ENCODE results near the gene ASTN2.

Gene ASTN2

GRCh38 chr9:116984111-116984510 is 430.7 kb downstream of the ASTN2 start:
- DNase-seq (ENCODE audit: extremely low read depth, insufficient read length): no peak
- H3K36me3 ChIP-seq (ENCODE audit: control insufficient read depth, insufficient read depth, low read length): no peaks in the 10 kb centered on the region
- TF ChIP-seq CTCF (IDR thresholded peaks at IDR 0.05; ENCODE audit: insufficient read depth, low read length, poor library complexity, severe bottlenecking): no peak
- no peak overlapping the region for H3K4me3 ChIP-seq (replicated peaks; ENCODE audit: low read depth, low read length)
- H3K27me3 ChIP-seq (replicated peaks; ENCODE audit: control insufficient read depth, insufficient read depth, low read length): no peaks in the 10 kb centered on the region

GRCh38 chr9:116980582-116981120 is 434.2 kb downstream of the ASTN2 start:
- Histone ChIP-seq H3K36me3 (ENCODE audit: control insufficient read depth, insufficient read depth, low read length) (no peaks in the 10 kb centered on the region), H3K4me3 (replicated peaks; ENCODE audit: low read depth, low read length) (no peak overlapping the region), H3K27me3 (replicated peaks; ENCODE audit: control insufficient read depth, insufficient read depth, low read length) (no peaks in the 10 kb centered on the region)
- no peak for DNase-seq (ENCODE audit: extremely low read depth, insufficient read length)
- no peak for TF ChIP-seq CTCF (IDR thresholded peaks at IDR 0.05; ENCODE audit: insufficient read depth, low read length, poor library complexity, severe bottlenecking)

- TF ChIP-seq CTCF (IDR thresholded peaks at IDR 0.05; ENCODE audit: insufficient read depth, low read length, poor library complexity, severe bottlenecking): no peak
- H3K4me3 ChIP-seq (replicated peaks; ENCODE audit: low read depth, low read length): no peak overlapping the region
- no peaks in the 10 kb centered on the region for H3K27me3 ChIP-seq (replicated peaks; ENCODE audit: control insufficient read depth, insufficient read depth, low read length)
- DNase-seq (ENCODE audit: extremely low read depth, insufficient read length): no peak
- no peaks in the 10 kb centered on the region for H3K36me3 ChIP-seq (ENCODE audit: control insufficient read depth, insufficient read depth, low read length)
Measured at GRCh38 chr9:116979456-116979855, 435.4 kb downstream of the ASTN2 start.

GRCh38 chr9:116978155-116978554 is 436.7 kb downstream of the ASTN2 start:
- Histone ChIP-seq H3K27me3 (replicated peaks; ENCODE audit: control insufficient read depth, insufficient read depth, low read length) (no peaks in the 10 kb centered on the region), H3K36me3 (ENCODE audit: control insufficient read depth, insufficient read depth, low read length) (no peaks in the 10 kb centered on the region), H3K4me3 (replicated peaks; ENCODE audit: low read depth, low read length) (no peak overlapping the region)
- no peak for TF ChIP-seq CTCF (IDR thresholded peaks at IDR 0.05; ENCODE audit: insufficient read depth, low read length, poor library complexity, severe bottlenecking)
- DNase-seq (ENCODE audit: extremely low read depth, insufficient read length): no peak

GRCh38 chr9:116975126-116975525 is 439.7 kb downstream of the ASTN2 start:
- Histone ChIP-seq H3K27me3 (replicated peaks; ENCODE audit: control insufficient read depth, insufficient read depth, low read length) (no peaks in the 10 kb centered on the region), H3K4me3 (replicated peaks; ENCODE audit: low read depth, low read length) (no peak overlapping the region), H3K36me3 (ENCODE audit: control insufficient read depth, insufficient read depth, low read length) (no peaks in the 10 kb centered on the region)
- TF ChIP-seq CTCF (IDR thresholded peaks at IDR 0.05; ENCODE audit: insufficient read depth, low read length, poor library complexity, severe bottlenecking): no peak
- DNase-seq (ENCODE audit: extremely low read depth, insufficient read length): no peak

- DNase-seq (ENCODE audit: extremely low read depth, insufficient read length): no peak
- no peaks in the 10 kb centered on the region for H3K27me3 ChIP-seq (replicated peaks; ENCODE audit: control insufficient read depth, insufficient read depth, low read length)
- TF ChIP-seq CTCF (IDR thresholded peaks at IDR 0.05; ENCODE audit: insufficient read depth, low read length, poor library complexity, severe bottlenecking): no peak
- no peak overlapping the region for H3K4me3 ChIP-seq (replicated peaks; ENCODE audit: low read depth, low read length)
- H3K36me3 ChIP-seq (ENCODE audit: control insufficient read depth, insufficient read depth, low read length): no peaks in the 10 kb centered on the region
Measured at GRCh38 chr9:116966199-116966598, 448.7 kb downstream of the ASTN2 start.

Data from GM06990 (cell line).